ENCODE results near the gene KCNK10. TPM values are rescaled to one million over a fixed set of nuclear protein-coding genes. Genes with fewer than 3 reads are reported as not detected.

The KCNK10 gene
- total and polyA plus RNA-seq, 2 donors from 2014 or later = 0.54 to 1.1 TPM

DNA sequence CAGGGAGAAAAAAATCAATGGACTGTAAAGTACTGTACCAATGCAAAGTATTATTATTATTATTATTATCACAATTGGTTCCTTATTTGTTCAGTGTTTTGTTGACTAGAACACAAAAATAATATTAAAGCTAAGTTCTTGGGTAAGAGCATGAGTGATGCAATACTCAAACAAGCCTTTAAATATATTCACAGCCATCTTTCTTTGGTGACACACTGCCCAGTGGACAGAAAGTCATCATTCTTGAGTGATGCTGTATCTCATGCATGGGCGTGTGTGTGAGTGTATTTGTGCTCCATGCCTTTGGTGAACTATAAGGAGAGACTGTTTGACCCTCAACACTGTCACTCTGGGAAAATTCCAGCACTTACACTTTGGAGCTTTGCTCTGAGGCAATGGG, 93.6 kb downstream of the KCNK10 start:
- TF ChIP-seq, protein P1, sequence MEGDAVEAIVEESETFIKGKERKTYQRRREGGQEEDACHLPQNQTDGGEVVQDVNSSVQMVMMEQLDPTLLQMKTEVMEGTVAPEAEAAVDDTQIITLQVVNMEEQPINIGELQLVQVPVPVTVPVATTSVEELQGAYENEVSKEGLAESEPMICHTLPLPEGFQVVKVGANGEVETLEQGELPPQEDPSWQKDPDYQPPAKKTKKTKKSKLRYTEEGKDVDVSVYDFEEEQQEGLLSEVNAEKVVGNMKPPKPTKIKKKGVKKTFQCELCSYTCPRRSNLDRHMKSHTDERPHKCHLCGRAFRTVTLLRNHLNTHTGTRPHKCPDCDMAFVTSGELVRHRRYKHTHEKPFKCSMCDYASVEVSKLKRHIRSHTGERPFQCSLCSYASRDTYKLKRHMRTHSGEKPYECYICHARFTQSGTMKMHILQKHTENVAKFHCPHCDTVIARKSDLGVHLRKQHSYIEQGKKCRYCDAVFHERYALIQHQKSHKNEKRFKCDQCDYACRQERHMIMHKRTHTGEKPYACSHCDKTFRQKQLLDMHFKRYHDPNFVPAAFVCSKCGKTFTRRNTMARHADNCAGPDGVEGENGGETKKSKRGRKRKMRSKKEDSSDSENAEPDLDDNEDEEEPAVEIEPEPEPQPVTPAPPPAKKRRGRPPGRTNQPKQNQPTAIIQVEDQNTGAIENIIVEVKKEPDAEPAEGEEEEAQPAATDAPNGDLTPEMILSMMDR (IDR thresholded peaks at IDR 0.05; ENCODE audit: borderline replicate concordance, extremely low read depth, insufficient read depth) = no peak
- H3K9ac ChIP-seq (ENCODE audit: low read length in 3 of 3) = no peak overlapping the region
- no peaks in the 10 kb centered on the region for H3K27me3 ChIP-seq (ENCODE audit: control insufficient read depth, insufficient read depth, low read length)
- FAIRE-seq = no peak
- H3K36me3 ChIP-seq (ENCODE audit: control insufficient read depth in 2 of 3, insufficient read depth in 3 of 3, low read length in 3 of 3) = no peaks in the 10 kb centered on the region
- no peaks in the 10 kb centered on the region for H3K9me3 ChIP-seq (ENCODE audit: control insufficient read depth in 2 of 3, insufficient read depth in 1 of 3, low read length in 3 of 3)
- DNase-seq = no peak
- H3K27ac ChIP-seq (ENCODE audit: low read depth in 2 of 2, low read length in 2 of 2) = no peak overlapping the region
- intact Hi-C loops (cut with DNase I) = no loop called here
- H3K4me1 ChIP-seq (ENCODE audit: control insufficient read depth in 2 of 3, insufficient read depth in 2 of 3, low read depth in 1 of 3, low read length in 3 of 3) = no peaks in the 10 kb centered on the region
- no peak overlapping the region for H3K4me3 ChIP-seq (ENCODE audit: low read length in 3 of 3)

GRCh38 chr14:88228522-88229236, 94.4 kb downstream of the KCNK10 start:
- TF ChIP-seq, protein P1 (IDR thresholded peaks at IDR 0.05; ENCODE audit: borderline replicate concordance, extremely low read depth, insufficient read depth) = no peak
- Histone ChIP-seq H3K27me3 (ENCODE audit: control insufficient read depth, insufficient read depth, low read length) (no peaks in the 10 kb centered on the region), H3K4me1 (ENCODE audit: control insufficient read depth in 2 of 3, insufficient read depth in 2 of 3, low read depth in 1 of 3, low read length in 3 of 3) (no peaks in the 10 kb centered on the region), H3K9me3 (ENCODE audit: control insufficient read depth in 2 of 3, insufficient read depth in 1 of 3, low read length in 3 of 3) (no peaks in the 10 kb centered on the region), H3K9ac (ENCODE audit: low read length in 3 of 3) (no peak overlapping the region), H3K27ac (ENCODE audit: low read depth in 2 of 2, low read length in 2 of 2) (no peak overlapping the region), H3K36me3 (ENCODE audit: control insufficient read depth in 2 of 3, insufficient read depth in 3 of 3, low read length in 3 of 3) (no peaks in the 10 kb centered on the region), H3K4me3 (ENCODE audit: low read length in 3 of 3) (no peak overlapping the region)
- FAIRE-seq = no peak
- no peak for DNase-seq
- intact Hi-C loops (cut with DNase I) = no loop called here

DNA sequence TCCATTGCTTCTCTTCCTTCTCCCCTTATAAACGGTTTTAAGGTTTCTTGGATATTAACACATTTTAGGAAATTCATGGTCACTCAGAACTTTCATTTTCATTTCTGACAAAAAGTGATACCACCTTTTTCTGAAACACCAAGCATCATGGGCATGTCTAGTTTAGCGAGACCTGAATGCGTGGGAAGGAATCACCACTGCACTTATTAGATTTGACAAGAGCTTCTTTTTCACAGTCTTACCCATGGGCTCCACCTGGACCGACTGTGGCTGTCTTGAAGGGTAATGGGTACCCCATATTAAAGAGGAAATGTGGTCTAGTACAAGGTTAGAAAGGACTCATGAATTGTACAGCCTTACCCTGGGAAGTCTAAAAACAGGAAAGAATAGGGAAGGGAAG, 95.4 kb downstream of the KCNK10 start:
- Histone ChIP-seq H3K9me3 (ENCODE audit: control insufficient read depth in 2 of 3, insufficient read depth in 1 of 3, low read length in 3 of 3) (peaks cover 0 to 7% (median 0%) of the 10 kb centered on the region in 3 donors), H3K4me1 (ENCODE audit: control insufficient read depth in 2 of 3, insufficient read depth in 2 of 3, low read depth in 1 of 3, low read length in 3 of 3) (no peaks in the 10 kb centered on the region), H3K27me3 (ENCODE audit: control insufficient read depth, insufficient read depth, low read length) (no peaks in the 10 kb centered on the region), H3K27ac (ENCODE audit: low read depth in 2 of 2, low read length in 2 of 2) (no peak overlapping the region), H3K36me3 (ENCODE audit: control insufficient read depth in 2 of 3, insufficient read depth in 3 of 3, low read length in 3 of 3) (no peaks in the 10 kb centered on the region), H3K4me3 (ENCODE audit: low read length in 3 of 3) (no peak overlapping the region), H3K9ac (ENCODE audit: low read length in 3 of 3) (no peak overlapping the region)
- no peak for DNase-seq
- FAIRE-seq = no peak
- intact Hi-C loops (cut with DNase I) = no loop called here
- TF ChIP-seq, protein P1 (IDR thresholded peaks at IDR 0.05; ENCODE audit: borderline replicate concordance, extremely low read depth, insufficient read depth) = no peak

Measured in kidney (tissue), 14 donors.